Fibroblast of peridontal ligament (primary cell): ENCODE data around the gene DLG4.
A peak's percentile ranks its signal among the peaks of the same experiment; 100 is the strongest.

Experiments used
- DNase-seq: peaks from one replicate; pipeline ENCODE4 v3.0.0-alpha.2; 2010; ENCODE audit errors: extremely low read depth

DLG4 gene

DNA sequence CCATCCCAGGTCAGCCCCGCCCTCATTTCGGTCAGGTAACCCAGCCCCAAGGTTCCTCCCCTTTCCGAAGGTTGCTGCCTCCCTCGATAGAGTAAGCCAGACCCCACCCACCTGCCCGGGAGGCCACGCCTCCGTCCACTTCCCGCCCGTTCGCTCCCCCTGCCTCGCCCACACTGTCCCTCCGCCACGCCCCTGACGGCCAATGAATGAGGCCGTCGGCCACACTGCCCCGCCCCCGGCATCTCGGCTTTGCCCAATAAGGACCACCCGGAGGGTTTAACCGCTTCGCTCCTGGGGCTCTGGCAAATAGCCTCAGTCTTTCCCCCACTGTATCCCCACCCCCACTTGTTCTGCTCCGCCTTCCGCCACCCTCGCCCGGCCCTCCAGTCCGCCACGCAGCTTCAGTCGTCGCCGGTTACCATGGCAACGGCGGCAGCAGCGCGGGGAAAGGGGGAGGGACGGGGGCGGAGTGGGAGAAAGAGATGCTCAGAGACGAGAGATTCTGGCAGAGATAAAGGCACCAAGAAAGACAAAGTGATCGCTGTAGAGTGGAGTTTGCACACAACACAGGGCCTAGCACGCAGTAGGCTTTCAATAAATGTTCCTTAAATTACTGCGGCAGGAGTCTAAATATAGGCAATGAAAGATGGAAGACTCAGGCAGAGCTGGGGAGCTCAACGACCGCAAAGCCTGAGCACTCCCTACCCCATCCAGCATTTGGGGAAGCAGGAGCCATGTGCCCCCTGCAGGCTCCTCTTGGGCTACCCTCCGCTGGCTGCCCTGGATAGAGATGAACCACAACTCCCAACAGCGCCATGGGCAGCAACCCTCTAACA is 5.1 kb downstream of the DLG4 start:
- DNase-seq: peak; percentile 96

DNA sequence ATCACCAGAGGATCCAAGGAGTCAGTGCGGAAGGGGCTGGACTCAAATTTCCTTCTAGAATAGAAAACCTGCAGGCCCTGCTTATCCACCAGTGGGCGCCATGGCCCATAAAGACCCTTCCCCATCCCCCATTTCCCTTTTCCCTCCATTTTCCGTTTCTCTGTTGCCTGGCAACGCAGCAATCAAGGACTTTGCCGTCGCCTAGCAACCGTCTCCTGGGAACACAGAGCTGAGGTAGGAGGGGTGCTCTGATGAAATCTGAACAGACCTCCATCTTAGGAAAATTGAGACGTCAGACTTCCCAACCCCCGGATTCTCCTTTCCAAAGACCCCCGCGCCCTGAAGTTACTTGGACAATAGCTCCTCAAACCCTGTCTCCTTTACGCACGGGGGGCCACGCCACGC is 5.7 kb downstream of the DLG4 start:
- peak; percentile 72 for DNase-seq

DNA sequence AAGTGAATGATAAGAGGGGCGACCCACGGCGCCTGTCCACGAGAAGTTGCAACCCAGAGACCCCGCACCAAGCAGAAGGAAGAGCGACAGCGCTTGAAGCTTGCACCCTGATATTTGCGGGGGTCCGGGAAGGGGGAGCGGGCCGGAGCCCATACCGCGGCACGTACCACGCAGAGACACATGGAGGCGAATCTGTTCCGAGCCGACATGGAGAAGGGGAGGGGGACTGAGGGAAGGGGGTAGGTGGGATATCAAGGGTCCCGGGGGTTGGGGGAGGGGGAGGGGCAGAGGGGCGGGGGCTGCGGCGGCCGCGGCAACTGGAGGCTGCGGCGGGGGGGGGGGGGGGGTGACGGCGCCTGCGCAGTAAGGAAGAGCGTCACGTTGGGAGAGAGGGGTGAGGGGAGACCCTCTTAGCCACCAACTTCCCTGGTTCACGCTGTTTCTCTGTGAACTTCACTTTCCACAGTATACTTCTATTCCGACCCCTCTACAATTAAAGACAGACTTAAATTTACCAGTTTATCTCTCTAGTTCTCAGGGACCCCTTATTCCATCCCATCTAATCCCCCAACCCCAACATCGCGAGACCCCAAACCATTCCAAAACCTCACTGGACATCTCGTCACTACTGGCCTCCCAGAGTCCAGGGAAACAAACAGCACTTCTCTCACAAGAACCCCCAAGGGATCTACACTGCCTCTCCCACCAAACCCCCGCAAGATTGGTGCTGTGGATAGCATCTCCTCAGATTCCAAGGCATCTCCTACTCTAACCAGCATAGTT is 8.0 kb downstream of the DLG4 start:
- DNase-seq: peak; percentile 2

DNA sequence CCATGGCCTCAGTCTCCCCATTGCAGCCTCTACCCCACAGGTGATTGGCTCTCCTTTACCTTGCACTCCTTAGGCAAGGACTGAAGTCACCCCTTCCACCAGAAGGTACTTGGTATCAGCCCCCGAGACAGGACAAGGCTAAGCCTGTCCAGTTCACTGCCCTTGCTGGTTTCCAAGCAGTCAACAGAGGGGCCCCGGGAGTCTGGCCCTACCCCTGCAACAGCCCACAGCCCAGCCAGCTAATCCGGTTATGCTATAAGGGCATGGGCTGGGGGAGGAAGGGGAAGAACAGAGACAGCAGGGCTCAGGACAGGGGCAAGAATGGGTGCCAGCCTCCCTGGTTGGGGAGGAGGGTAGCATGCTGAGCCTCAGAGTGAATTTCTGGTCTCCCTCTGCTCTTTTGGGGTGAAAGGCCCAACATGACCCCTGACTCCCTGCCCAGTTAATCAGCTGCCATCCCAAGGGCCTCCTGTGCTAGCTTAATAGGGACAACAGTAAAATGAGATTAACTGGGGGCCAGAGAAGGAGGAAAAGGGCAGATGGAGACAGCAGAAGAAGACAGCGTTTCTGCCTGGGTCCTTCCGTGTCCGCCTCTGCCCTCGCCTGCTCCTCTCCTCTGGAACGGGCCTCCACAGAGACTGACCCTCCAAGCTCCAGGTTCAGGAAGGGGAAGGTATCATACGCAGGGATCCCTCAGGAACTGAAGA is 10.7 kb downstream of the DLG4 start:
- DNase-seq: no peak

DNA sequence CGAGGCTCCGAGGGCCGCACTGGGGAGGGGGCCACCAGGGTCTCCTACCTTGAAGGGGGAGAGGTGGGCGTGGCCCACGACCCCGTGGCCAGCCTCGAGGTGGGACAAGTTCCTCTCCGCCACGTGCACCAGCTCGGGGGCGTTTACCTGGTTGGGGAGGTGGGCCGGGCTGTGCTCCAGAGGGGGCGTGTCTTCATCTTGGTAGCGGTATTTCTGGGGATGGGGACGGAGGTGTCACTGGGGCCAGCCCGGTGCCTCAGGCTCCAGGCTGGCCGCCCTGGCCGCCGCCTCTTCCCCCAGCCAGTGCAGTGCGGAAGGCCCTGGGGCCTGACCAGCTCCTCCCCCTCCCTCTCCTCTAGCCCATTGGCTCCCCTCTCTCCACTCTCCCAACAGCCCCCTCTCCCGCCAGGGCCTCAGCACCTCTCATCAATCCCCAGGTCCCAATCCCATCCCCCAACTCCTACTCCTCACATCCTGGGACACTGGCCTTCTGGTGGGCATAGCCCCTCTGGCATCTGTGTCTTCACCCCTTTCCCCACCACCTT is 11.5 kb downstream of the DLG4 start:
- DNase-seq: no peak

DNA sequence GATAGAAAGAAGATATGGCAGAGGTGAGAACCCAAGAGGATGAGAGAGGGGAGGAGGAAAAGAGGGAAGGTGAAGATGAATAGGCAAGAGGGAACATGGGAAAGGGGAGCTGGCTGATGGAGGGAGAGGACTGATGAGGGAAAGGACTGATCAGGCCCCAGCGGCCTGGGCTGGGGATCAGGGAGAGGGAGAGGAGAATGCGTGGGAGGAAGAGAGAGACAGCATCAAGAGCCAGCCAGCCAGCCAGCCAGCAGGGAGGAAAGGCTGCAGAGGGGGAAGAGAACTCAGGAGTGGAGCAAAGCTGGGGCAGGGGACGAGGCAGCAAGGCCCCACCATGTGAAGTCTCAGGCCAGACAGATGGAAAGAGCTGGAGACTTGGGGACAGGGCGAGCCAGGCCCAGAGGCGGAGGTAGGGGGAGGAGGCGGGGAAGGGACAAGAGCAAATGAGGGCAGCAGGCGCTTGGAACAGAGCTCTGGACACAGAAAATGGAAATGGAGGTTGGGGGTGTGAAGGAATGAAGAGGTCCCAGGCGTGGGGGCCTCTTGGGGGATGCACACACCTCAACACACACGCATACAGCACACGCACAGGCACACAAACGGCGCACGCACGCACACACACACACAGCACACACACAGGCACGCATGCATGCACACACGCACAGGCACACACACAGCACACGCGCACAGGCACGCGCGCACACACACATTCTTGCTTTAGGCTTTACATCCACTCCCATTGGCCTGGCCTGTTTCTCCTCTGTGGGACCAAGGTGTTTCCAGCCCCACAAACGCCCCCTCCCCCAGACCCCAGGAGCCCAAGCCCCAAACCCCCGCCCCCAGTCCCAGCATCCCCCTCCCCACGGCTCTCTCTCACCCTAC is 12.3 kb downstream of the DLG4 start:
- no peak for DNase-seq

DNA sequence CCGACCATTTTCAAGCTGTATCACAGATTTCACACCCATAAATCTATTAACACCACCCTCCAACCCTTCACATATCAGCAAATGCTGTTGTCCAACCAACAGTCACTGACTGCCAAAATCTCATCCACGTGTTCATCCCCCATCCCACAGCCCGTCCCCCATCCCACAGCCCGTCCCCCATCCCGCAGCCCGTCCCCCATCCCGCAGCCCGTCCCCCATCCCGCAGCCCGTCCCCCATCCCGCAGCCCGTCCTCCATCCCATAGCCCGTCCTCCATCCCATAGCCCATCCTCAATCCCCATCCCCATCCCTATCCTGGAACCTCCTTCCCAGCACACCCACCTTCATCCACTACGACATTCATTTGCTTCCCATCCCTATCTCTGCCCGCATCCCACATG is 14.1 kb downstream of the DLG4 start:
- DNase-seq: no peak

DNA sequence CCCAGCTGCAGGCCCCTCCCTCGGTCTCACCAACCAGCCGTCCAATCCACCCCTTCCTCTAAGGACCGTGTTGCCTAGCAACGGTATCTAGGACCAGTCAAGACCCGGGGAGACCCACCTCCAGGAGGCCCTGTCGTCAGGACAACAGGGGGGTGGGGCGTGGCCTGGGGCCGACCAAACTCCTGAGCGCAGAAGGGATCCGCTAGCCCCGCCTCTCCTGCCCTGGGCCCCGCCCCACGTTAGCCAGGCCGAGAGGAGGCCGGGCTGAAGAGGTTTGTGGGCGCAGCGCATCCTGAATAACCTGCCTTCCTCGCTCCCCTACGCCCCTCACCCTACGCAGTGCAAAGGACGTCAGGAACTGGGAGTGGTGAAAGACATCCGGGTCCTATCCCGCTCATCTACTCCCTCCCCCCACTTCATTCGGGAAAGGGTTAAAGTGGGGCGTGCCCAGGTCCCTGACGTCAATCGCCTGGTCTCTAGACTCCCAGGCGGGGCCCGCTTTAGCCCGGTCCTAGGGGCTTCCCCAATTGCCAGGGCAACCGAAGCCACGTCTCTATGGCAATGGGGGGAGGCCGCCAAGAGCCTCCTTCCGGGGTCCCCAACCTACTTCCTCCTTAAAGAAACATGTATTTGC is 14.7 kb downstream of the DLG4 start:
- peak; percentile 78 for DNase-seq

DNA sequence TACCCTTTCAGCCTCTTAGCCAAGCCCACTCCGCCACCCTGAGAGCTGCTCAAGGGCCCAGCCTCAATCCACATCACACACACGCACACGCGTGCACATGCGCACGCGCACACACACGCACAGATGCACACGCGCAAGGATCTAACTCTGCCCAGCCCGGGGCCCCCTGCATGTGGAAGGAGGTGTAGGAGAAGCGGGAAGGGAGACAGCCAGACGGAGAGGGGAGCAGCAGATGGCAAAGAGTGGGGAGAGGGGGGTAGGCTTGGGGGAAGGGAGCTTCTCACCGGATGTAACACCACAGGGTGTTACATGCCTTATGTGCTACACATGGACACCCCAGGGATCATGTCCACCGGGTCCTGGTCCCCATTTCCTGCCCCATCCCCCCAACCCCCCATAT is 15.3 kb downstream of the DLG4 start:
- no peak for DNase-seq

DNA sequence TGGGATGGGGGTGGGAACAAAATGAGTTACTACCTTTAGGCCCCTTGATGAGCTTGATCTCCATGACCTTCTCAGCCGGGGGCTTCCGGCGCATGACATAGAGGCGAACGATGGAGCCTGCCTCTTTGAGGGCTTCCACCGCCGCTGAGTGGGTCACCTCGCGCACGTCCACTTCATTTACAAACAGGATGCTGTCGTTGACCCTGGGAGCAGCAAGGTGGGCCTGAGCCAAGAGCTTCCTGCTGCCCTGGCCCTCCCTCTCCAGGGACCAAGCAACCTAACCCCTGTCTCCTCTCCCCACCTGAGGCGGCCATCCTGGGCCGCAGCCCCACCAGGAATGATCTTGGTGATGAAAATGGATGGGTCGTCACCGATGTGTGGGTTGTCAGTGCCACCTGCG is 16.2 kb downstream of the DLG4 start:
- DNase-seq: no peak

DNA sequence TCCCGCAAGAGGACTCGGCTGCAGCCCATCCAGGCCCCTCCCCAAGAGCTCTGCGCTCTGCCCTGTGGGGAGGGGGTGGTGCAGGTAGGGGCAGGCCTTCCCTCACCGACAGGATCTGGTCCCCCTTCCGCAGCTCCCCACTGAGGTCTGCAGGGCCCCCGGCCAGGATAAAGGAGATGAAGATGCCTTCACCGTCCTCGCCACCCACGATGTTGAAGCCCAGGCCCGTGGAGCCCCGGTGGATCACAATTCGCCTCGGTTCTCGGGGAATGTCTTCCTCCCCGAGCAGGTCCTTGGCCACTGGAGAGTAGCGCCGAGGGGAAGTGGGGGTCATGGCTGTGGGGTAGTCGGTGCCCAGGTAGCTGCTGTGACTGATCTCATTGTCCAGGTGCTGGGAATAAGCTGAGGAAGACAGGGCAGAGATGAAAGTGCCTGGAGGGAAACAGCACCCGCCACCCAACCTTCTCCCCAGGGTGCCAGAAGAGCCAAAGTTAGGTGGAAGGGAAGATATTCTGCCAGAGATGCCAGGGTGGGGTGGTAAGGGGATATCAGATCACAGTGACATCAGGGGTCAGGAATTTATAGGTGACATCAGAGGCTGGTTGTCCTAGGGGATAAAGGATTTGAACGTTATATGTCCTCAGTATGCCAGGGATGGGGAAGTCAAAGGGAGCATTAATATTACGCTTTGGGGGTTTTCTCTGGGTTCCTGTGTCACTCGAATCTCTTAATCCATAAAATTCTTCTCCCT is 22.8 kb downstream of the DLG4 start:
- no peak for DNase-seq

DNA sequence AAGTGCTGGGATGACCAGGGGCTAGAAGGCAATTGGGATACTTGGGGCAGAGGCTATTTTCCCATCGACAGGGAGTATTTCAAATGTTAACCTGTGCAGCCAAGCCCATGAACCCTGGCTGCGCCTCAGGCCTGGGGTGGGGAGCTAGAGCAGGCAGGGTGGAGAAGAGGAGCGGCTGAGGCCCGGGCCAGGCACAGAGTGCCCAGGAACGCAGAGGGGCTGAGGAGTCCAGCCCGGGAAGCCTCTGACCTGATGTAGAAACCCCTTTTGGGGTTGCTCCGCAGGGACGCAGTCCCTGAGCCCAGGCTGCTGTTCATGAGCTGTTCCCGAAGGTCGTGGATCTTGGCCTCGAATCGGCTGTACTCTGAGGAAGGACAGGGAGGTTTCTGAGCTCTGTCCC is 23.7 kb downstream of the DLG4 start:
- DNase-seq: no peak

DNA sequence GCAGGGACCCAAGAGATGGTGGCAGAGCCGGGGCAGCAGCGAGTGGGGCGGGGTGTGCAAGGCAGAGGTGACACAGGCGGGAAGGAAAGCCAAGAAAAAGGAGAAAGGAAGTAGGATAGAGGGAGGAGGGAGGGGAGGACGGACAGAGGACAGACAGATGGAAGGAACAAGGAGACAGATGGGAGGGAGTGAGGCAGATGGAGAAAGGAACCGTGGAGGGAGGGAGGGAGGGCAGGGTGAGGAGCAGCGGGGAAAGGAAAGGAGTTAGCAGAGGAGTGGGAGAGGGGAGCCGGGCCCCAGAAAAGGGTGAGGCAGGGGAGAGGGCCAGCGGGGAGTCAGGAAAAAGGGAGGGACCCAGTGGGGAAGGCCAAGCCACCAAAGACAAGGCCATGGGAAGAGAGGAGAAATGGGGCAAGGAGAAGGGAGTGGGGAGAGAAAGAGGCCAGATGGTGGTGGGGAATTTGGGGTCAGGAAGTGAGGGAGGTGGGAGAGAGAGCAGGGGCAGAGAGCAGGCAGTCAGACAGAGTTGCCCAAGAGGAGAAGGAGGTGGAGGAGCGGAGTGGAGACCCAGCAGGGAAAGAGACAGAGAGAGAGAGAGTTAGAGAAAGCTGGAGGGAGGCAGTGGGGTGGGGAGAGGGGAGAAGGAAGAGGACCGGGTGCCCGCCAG is 27.2 kb downstream of the DLG4 start:
- no peak for DNase-seq

DNA sequence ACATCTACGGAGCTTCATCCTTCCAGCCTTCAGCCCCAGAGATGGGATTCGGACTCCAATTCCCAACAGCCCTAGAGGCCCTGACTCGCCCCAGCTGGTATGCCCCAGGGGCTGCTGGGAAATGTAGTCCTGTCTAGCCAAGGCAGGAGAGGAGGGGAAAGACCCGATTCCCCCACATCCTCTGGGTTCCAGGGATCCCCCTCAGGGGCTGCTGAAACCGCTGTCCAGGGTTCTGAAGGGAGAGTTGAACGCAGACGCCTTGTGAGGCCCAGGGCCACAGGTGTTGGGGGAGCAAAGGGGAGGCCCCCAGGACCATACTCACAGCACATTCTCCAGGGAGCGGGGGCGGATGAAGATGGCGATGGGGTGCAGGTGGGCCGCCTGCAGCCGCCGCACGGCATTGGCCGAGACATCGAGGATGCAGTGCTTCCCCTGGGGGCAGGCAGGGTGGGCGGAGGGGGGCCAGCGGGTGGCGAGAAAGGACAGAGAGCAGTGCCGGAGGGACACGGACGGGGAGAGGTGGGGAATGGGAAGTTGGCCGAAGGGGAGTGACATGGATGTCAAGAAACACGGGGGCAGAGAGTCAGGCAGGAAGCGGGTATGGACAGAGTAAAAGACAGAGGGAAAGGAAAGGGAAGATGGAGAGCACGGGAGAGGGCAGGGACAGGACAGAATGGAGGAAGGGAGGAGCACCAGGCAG is 27.9 kb downstream of the DLG4 start:
- no peak for DNase-seq

DNA sequence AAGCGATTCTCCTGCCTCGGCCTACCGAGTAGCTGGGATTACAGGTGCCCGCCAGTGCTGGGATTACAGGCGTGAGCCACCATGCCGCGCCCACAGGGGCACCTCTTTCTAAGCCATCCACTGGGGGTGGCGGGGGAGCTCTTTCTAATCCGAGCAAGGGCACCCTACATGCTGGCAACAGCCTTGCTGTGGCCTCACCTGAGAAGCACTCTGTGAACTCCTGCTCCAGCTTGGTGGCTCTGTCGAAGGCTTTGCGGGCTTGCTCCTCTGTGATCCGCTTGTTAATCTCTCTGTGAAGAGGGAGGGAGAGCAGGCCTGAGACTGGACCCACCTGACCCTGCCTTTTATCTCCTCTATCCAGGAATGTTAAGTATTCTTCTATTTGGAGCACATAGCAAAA is 28.6 kb downstream of the DLG4 start:
- no peak for DNase-seq

DNA sequence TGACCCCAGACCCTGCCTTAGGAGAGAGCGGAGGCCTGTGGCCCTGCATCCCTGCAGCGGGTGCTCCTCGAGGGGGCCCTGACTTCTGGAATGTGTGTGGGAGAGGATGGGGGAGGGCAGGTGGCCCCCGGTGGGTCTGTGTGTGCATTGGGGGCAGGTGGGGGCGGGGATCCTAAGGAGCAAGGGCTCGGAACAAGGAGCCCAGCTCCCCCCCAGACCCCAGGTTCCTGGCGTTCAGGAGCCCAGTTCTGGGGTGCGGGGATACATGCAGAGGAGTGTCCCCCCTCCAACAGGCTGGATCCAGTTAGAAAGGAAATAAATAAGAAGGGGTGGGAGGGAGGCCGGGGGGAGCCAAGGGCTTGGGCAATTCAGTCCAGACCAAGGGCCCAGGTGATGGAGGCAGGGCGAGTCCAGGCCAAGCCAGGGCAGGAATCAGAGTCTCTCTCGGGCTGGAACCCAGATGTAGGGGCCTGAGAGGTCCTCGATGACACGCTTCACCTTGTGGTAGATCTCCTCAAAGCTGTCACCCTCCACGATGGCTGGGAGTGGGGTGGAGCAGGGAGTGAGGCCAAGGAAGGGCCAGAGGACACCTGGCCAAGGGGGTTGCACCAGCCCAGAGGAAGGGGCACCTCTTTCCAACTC is 29.2 kb downstream of the DLG4 start:
- DNase-seq: no peak

DNA sequence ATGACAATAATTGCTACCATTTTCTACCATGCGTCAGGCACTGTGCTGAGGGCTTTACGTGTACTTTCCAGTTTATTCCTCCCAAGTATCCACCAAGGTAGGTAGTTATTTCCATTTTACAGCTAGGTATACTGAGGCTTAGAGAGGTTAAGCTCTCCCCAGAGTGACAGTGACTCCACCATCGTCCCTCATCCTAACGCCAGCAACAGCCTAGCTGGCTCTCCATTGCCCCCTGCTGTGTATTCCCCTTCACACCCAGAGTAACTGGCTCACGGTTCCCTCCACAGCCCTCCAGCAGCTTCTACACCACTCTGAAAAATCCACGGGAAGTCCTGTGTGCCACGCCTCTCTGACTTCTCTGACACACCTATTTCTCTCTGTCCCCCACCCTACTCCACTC is 33.4 kb downstream of the DLG4 start:
- DNase-seq: no peak

DNA sequence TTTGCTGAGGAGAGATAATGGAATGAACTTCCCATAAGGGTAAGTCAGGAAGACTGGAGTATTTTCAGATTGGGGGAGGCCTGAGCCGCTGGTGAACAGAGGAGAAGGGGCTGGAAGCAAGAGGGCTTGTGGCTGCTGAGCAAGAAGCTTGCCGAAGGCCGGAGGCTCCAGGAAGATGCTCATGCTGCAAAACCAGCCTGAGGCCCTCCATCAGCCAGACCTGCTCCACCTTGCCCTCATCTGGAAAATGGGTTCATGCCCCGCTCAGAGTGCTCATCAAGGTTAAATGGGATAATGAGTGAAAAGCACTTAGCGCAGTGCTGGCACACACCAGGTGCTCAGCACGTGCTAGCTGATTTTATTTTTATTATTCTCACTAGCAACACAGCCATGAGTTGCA is 35.0 kb downstream of the DLG4 start:
- no peak for DNase-seq
